Thoracic aorta (tissue), 2 donors: ENCODE results near the gene HERPUD1. TPM values are rescaled to one million over a fixed set of nuclear protein-coding genes. Genes with fewer than 3 reads are reported as not detected.

ENCODE experiments used
- ATAC-seq: fragments of 150-250 bp; one replicate; pipeline ENCODE4 v1.8.0; 2017; ENCODE audit warnings: low read depth; ENCODE audit not compliant: insufficient number of reproducible peaks, low FRiP score
- DNase-seq: peaks from one replicate; pipeline ENCODE4 v3.0.0-alpha.2; 2020; ENCODE audit warnings: low spot score
- H3K27ac ChIP-seq, 2 donors: fragments of 200-600 bp; sonication (generic); 1 replicate in 1 of 2; 2 replicates in 1 of 2; pipeline ENCODE4 v1.5.1; 2016; ENCODE audit warnings: mild to moderate bottlenecking in 2 of 2, moderate library complexity in 2 of 2
- H3K27me3 ChIP-seq: fragments of 200-600 bp; sonication (generic); replicated peaks from 2 replicates; pipeline ENCODE4 v1.6.0; 2016; ENCODE audit warnings: mild to moderate bottlenecking; ENCODE audit not compliant: insufficient read depth
- H3K36me3 ChIP-seq: fragments of 200-600 bp; sonication (generic); one replicate; pipeline ENCODE4 v1.5.1; 2016
- H3K4me1 ChIP-seq, 2 donors: fragments of 200-600 bp; sonication (generic); 1 replicate in 1 of 2; 2 replicates in 1 of 2; pipeline versions ENCODE4 v1.5.1 to v1.6.0; 2016; ENCODE audit warnings: low read depth in 2 of 2, mild to moderate bottlenecking in 1 of 2; ENCODE audit not compliant: control insufficient read depth in 1 of 2
- H3K4me3 ChIP-seq: fragments of 200-600 bp; sonication (generic); 2 replicates; pipeline ENCODE4 v1.5.1; 2016; ENCODE audit warnings: mild to moderate bottlenecking
- H3K9me3 ChIP-seq: fragments of 200-600 bp; sonication (generic); 2 replicates; pipeline ENCODE4 v1.5.1; 2016
- CTCF ChIP-seq: fragments of 200-600 bp; sonication (generic); IDR thresholded peaks from one replicate; pipeline ENCODE4 v1.5.1; 2019; ENCODE audit warnings: antibody characterized with exemption
- total RNA-seq, 2 donors: library from RNA; depleted of rRNA; stranded (reverse); fragments of >200 nt; gene quantifications; one replicate each; pipeline versions ENCODE4 v1.1.0 to v1.2.3, GENCODE V29; 2016

HERPUD1 gene
- total RNA-seq, 2 donors from 2014 or later, result 220 to 232 TPM

DNA sequence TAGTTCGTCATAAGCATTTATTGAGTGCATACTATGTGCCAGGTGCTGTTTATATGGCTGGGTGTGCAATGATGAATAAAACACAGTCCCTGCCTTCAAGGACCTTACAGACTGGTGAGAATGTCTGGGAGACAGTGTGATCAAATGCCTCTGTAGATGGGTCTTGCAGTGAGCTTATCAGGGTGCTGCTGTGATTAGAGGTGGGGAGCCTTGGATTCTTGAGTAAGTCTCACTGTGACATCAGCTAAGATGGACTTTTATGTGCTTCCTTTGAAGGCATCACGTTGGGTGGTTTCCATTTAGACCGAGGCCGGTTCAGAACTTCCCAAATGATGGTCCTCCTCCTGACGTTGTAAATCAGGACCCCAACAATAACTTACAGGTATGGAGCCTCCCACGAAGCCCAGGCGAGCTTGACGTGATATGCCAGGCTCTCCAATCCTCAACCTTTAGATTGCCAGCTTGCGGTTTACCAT is 10.0 kb downstream of the HERPUD1 start:
- H3K9me3 ChIP-seq, result no peaks in the 10 kb centered on the region
- H3K27me3 ChIP-seq, result no peaks in the 10 kb centered on the region
- no peak for ATAC-seq
- no peak overlapping the region for H3K4me3 ChIP-seq
- H3K36me3 ChIP-seq, result peaks cover 65% of the 10 kb centered on the region
- no peak for DNase-seq
- no peak overlapping the region for H3K27ac ChIP-seq
- peaks cover 0 to 17% of the 10 kb centered on the region in 2 donors for H3K4me1 ChIP-seq
- no peak for TF ChIP-seq CTCF

DNA sequence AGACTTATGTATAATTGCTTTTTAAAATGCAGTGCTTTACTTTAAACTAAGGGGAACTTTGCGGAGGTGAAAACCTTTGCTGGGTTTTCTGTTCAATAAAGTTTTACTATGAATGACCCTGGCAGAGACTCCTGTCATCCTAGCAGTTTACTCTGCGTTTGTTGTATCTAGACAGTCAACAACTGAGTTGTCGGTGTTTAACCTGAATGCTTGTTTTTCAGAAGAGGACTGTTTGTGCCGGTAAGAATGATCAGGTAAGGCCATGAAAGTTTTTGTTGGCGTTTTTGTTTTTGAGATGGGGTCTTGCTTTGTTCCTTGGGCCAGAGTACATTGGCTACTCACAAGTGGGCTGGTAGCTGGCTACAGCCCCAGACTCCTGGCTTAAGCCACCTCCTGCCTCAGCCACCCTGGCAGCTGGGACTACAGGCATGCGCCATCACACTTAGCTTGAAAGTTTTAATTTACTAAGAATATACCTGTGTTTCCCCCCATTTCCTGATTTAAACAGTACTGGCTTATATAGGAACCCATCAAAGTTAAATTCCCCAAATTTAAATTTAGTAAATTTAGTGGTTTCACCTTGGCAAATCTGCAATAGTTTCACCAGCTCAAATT is 11.9 kb downstream of the HERPUD1 start:
- Histone ChIP-seq H3K27ac (no peak overlapping the region), H3K4me1 (peaks cover 0 to 12% of the 10 kb centered on the region in 2 donors), H3K9me3 (no peaks in the 10 kb centered on the region), H3K4me3 (no peak overlapping the region), H3K27me3 (no peaks in the 10 kb centered on the region), H3K36me3 (peaks cover 50% of the 10 kb centered on the region)
- ATAC-seq (no peak), DNase-seq (no peak)
- no peak for TF ChIP-seq CTCF

GRCh38 chr16:56944954-56945839 is 13.3 kb downstream of the HERPUD1 start:
- peak overlapping the region in 1 of 2 donors; percentile 49 for H3K27ac ChIP-seq
- peaks cover 39% of the 10 kb centered on the region for H3K36me3 ChIP-seq
- DNase-seq (no peak), ATAC-seq (no peak)
- no peak overlapping the region for H3K4me3 ChIP-seq
- H3K4me1 ChIP-seq, result peaks cover 0 to 12% of the 10 kb centered on the region in 2 donors
- H3K27me3 ChIP-seq, result no peaks in the 10 kb centered on the region
- no peaks in the 10 kb centered on the region for H3K9me3 ChIP-seq
- TF ChIP-seq CTCF, result no peak

GRCh38 chr16:56945847-56946527 is 14.0 kb downstream of the HERPUD1 start:
- DNase-seq (no peak), ATAC-seq (peak; percentile 53)
- H3K4me3 ChIP-seq, result no peak overlapping the region
- TF ChIP-seq CTCF, result no peak
- H3K27ac ChIP-seq, result peak overlapping the region; percentile 38 to 47
- peaks cover 31% of the 10 kb centered on the region for H3K36me3 ChIP-seq
- H3K4me1 ChIP-seq, result peaks cover 0 to 12% of the 10 kb centered on the region in 2 donors
- H3K27me3 ChIP-seq, result no peaks in the 10 kb centered on the region
- no peaks in the 10 kb centered on the region for H3K9me3 ChIP-seq
